Kidney epithelial cell (primary cell): ENCODE data around the gene ANKRD1. TPM values are rescaled to one million over a fixed set of nuclear protein-coding genes. Genes with fewer than 3 reads are reported as not detected.

ENCODE experiments used
- DNase-seq: peaks from one replicate; pipeline ENCODE4 v3.0.0-alpha.2; 2010; ENCODE audit warnings: low read depth
- H3K27me3 ChIP-seq: 2 replicates; pipeline ENCODE4 v1.6.0; 2011; ENCODE audit warnings: low read length; ENCODE audit not compliant: control insufficient read depth, insufficient read depth
- H3K36me3 ChIP-seq: 2 replicates; pipeline ENCODE4 v1.5.1; 2011; ENCODE audit warnings: low read length; ENCODE audit not compliant: control insufficient read depth, insufficient read depth
- H3K4me3 ChIP-seq: 2 replicates; pipeline ENCODE4 v1.5.1; 2011; ENCODE audit warnings: low read depth, mild to moderate bottlenecking, control low read depth, low read length
- total RNA-seq: library from RNA; depleted of rRNA; stranded (reverse); fragments of >200 nt; gene quantifications from 2 replicates; pipeline ENCODE4 v1.2.3, GENCODE V29; 2015
- TF ChIP-seq, protein P1 (sequence below): IDR thresholded peaks from 2 replicates; pipeline ENCODE4 v1.5.1; 2011; ENCODE audit warnings: mild to moderate bottlenecking, moderate library complexity, low read length, control low read depth, inconsistent platforms; ENCODE audit not compliant: insufficient read depth, poor library complexity, severe bottlenecking

Gene ANKRD1
- total RNA-seq, 1 donor from 2014 or later = 171 TPM

DNA sequence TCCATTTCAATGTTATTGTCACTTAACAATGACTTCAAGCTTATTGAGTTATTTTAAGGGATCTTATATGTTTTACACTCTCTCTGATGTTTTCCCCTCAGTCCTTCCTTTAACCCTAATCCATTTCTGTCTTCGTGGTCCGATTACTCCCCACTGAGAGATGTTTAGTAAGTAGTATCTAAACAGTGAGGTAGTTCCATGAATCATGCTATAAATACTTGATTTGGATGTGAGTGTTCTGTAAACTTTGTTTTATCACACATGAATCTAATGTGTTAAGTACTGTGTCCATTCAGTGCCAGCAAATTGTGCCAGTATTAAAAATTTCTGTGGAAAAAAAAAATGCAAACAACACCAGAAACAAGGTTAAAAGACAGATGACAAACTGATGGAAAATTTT is 30.5 kb downstream of the ANKRD1 start:
- TF ChIP-seq, protein P1, sequence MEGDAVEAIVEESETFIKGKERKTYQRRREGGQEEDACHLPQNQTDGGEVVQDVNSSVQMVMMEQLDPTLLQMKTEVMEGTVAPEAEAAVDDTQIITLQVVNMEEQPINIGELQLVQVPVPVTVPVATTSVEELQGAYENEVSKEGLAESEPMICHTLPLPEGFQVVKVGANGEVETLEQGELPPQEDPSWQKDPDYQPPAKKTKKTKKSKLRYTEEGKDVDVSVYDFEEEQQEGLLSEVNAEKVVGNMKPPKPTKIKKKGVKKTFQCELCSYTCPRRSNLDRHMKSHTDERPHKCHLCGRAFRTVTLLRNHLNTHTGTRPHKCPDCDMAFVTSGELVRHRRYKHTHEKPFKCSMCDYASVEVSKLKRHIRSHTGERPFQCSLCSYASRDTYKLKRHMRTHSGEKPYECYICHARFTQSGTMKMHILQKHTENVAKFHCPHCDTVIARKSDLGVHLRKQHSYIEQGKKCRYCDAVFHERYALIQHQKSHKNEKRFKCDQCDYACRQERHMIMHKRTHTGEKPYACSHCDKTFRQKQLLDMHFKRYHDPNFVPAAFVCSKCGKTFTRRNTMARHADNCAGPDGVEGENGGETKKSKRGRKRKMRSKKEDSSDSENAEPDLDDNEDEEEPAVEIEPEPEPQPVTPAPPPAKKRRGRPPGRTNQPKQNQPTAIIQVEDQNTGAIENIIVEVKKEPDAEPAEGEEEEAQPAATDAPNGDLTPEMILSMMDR = no peak
- H3K27me3 ChIP-seq = no peaks in the 10 kb centered on the region
- no peak for DNase-seq
- no peak overlapping the region for H3K4me3 ChIP-seq
- peaks cover 1% of the 10 kb centered on the region for H3K36me3 ChIP-seq

DNA sequence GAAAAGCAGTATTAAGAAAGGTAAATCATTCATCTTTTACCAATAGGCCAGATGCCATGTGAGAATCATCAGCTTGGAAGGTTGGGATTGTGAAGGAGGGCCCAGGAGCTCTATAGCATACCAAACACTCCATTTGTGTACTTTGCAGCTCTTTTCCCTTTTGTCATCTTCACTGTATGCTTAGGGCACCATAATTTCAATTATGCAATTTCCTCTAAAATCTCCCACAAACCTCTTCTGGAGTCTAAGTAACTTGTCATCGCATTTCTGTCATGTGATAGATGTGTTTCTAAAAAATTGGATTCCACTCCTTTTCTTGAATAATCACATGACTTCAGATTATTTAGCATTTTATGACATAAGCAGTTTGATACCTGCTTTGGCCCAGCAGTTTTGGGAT is 31.3 kb downstream of the ANKRD1 start:
- H3K4me3 ChIP-seq = no peak overlapping the region
- H3K27me3 ChIP-seq = no peaks in the 10 kb centered on the region
- DNase-seq = no peak
- TF ChIP-seq, protein P1 = no peak
- H3K36me3 ChIP-seq = peaks cover 1% of the 10 kb centered on the region

DNA sequence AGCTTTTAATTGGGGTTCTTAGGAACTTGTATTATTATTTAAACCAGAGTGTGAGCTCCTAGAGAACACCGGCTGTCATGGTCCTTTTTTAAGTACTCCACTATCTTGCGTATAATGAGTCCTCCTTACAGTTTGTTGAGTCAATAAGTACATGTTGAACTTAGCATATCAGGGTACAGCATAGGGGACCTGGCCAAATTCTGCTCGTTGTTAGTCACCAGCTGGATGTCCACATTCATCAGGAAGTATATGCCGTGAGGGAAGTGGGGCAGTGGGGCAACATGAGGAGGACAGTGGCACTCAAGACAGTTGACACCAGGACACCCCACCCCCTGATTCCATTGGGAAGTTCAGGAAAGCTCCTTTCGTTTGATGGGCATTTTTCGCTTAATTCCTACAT is 32.5 kb downstream of the ANKRD1 start:
- Histone ChIP-seq H3K36me3 (peaks cover 1% of the 10 kb centered on the region), H3K27me3 (no peaks in the 10 kb centered on the region), H3K4me3 (no peak overlapping the region)
- TF ChIP-seq, protein P1 = no peak
- DNase-seq = no peak

DNA sequence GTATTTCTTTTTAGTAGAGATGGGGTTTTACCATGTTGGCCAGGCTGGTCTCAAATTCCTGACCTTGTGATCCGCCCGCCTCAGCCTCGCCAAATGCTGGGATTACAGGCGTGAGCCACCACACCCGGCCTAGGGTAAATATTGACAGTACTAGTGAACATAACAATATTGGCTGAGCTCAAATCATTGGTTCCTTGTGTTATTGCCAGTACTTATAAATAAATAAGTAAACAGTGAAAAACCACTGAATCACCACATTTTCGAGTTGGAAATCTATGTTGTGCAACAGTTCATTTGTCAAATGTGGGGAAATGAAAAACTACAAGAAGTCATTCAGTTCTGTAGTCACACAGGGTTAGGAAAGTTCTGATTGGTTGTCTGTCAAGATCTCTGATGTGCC is 33.3 kb downstream of the ANKRD1 start:
- Histone ChIP-seq H3K27me3 (no peaks in the 10 kb centered on the region), H3K36me3 (peaks cover 1% of the 10 kb centered on the region), H3K4me3 (no peak overlapping the region)
- no peak for DNase-seq
- TF ChIP-seq, protein P1 = no peak

DNA sequence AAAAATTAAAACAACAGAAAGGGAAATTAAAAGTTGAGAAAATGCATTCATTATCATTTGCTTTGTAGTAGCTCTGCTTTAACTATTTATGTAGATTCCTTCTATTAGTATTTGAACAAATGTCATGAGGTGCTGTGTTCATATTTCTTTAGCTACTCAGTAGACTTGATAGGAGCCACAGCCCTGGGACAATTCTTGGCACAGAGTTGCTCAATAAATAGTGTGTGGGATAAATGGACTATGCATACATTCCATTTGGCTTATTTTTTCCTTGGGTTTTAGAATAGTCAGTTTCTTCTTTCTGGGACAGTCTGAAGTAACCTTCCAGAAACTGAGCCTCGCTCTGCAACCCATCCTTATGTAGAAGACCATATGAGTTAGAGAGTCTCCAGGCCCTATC is 35.7 kb downstream of the ANKRD1 start:
- Histone ChIP-seq H3K27me3 (no peaks in the 10 kb centered on the region), H3K36me3 (peaks cover 1% of the 10 kb centered on the region), H3K4me3 (no peak overlapping the region)
- TF ChIP-seq, protein P1 = no peak
- DNase-seq = no peak

DNA sequence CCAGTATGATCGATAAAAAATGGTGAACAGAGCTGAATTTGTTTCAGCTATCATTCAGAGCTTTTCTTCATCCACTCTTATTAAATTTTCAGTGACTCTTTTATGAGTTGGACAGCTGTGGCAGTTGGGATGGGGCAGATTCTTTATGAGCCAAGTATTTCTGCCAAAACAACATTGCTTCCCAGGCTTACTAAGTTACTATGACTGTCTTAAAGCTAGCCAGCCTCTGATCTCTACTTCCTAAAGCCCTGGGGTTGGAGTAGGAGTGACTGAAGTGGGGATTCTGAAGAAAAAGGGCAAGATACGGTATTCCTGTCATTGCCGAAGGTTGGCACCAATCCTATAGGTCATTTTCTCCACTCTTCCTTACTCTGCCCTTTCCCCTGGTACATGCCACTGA is 36.5 kb downstream of the ANKRD1 start:
- Histone ChIP-seq H3K4me3 (no peak overlapping the region), H3K27me3 (no peaks in the 10 kb centered on the region), H3K36me3 (peaks cover 1% of the 10 kb centered on the region)
- TF ChIP-seq, protein P1 = no peak
- no peak for DNase-seq
